Measurements from ENCODE around the gene STAMBP. TPM values are rescaled to one million over a fixed set of nuclear protein-coding genes. Genes with fewer than 3 reads are reported as not detected.

Gene STAMBP
- polyA plus RNA-seq, 1 donor (not counting 4 experiments of a cell fraction or from before 2014, with no cell fraction given) = 95.4 TPM

GRCh38 chr2:73836141-73836943 is 7.6 kb downstream of the STAMBP start:
- dilution Hi-C loops (cut with MboI; ENCODE audit: extremely low pct_ligation_motif_present, low sequenced_read_pairs) = no loop called here
- no peak overlapping the region for H3K27ac ChIP-seq (ENCODE audit: control insufficient read depth, insufficient read depth, low read length)
- TF ChIP-seq CTCF (optimal IDR thresholded peaks at IDR 0.05 in 1 of 3, IDR thresholded peaks at IDR 0.05 in 1 of 3, conservative IDR thresholded peaks at IDR 0.05 in 1 of 3; ENCODE audit: extremely low read depth in 1 of 3, insufficient read depth in 2 of 3, low read length in 3 of 3) (no peak), EZH2 (IDR thresholded peaks at IDR 0.05; ENCODE audit: low read length) (no peak)
- H3K27me3 ChIP-seq (ENCODE audit: control insufficient read depth, extremely low read depth, insufficient read depth, low read length) = no peaks in the 10 kb centered on the region
- DNase-seq (ENCODE audit: low read depth, low spot score) (no peak), FAIRE-seq (no peak)
- H3K9me1 ChIP-seq (ENCODE audit: control insufficient read depth, extremely low read depth, insufficient read depth, low read length) = no peaks in the 10 kb centered on the region
- no peak overlapping the region for H3K4me2 ChIP-seq (ENCODE audit: control insufficient read depth, extremely low read depth, insufficient read depth, low read depth, low read length)
- H4K20me1 ChIP-seq (ENCODE audit: control insufficient read depth, extremely low read depth, insufficient read depth, low read length) = peaks cover 2% of the 10 kb centered on the region
- H3K79me2 ChIP-seq (ENCODE audit: control insufficient read depth, insufficient read depth, low read length) = peaks cover 77% of the 10 kb centered on the region
- H3K36me3 ChIP-seq (ENCODE audit: control insufficient read depth in 2 of 2, extremely low read depth in 1 of 2, insufficient read depth in 2 of 2, low read length in 2 of 2) = peaks cover 14 to 22% of the 10 kb centered on the region in 2 experiments
- no peak overlapping the region for H3K4me3 ChIP-seq (ENCODE audit: control insufficient read depth in 2 of 3, extremely low read depth in 1 of 3, insufficient read depth in 2 of 3, low read depth in 1 of 3, low read length in 3 of 3)
- H3K4me1 ChIP-seq (ENCODE audit: control insufficient read depth, extremely low read depth, insufficient read depth, low read length) = peaks cover 15% of the 10 kb centered on the region
- H3K9me3 ChIP-seq (ENCODE audit: control insufficient read depth, low read depth, low read length) = no peaks in the 10 kb centered on the region
- H2AFZ ChIP-seq (ENCODE audit: control insufficient read depth, low read length) = no peak overlapping the region
- H3K9ac ChIP-seq (ENCODE audit: control insufficient read depth, extremely low read depth, insufficient read depth, low read length) = no peak overlapping the region

GRCh38 chr2:73837847-73838585 is 9.3 kb downstream of the STAMBP start:
- dilution Hi-C loops (cut with MboI; ENCODE audit: extremely low pct_ligation_motif_present, low sequenced_read_pairs) = no loop called here
- no peaks in the 10 kb centered on the region for H3K9me3 ChIP-seq (ENCODE audit: control insufficient read depth, low read depth, low read length)

More at GRCh38 chr2:73837847-73838585, 9.3 kb downstream of the STAMBP start:
- H4K20me1 ChIP-seq (ENCODE audit: control insufficient read depth, extremely low read depth, insufficient read depth, low read length) = peaks cover 7% of the 10 kb centered on the region
- no peak overlapping the region for H3K27ac ChIP-seq (ENCODE audit: control insufficient read depth, insufficient read depth, low read length)
- H3K4me3 ChIP-seq (ENCODE audit: control insufficient read depth in 2 of 3, extremely low read depth in 1 of 3, insufficient read depth in 2 of 3, low read depth in 1 of 3, low read length in 3 of 3) = no peak overlapping the region
- no peaks in the 10 kb centered on the region for H3K27me3 ChIP-seq (ENCODE audit: control insufficient read depth, extremely low read depth, insufficient read depth, low read length)
- H3K4me1 ChIP-seq (ENCODE audit: control insufficient read depth, extremely low read depth, insufficient read depth, low read length) = peaks cover 3% of the 10 kb centered on the region
- DNase-seq (ENCODE audit: low read depth, low spot score) (no peak), FAIRE-seq (no peak)
- H3K9ac ChIP-seq (ENCODE audit: control insufficient read depth, extremely low read depth, insufficient read depth, low read length) = no peak overlapping the region
- TF ChIP-seq EZH2 (IDR thresholded peaks at IDR 0.05; ENCODE audit: low read length) (no peak), CTCF (optimal IDR thresholded peaks at IDR 0.05 in 1 of 3, IDR thresholded peaks at IDR 0.05 in 1 of 3, conservative IDR thresholded peaks at IDR 0.05 in 1 of 3; ENCODE audit: extremely low read depth in 1 of 3, insufficient read depth in 2 of 3, low read length in 3 of 3) (no peak)
- H3K4me2 ChIP-seq (ENCODE audit: control insufficient read depth, extremely low read depth, insufficient read depth, low read depth, low read length) = no peak overlapping the region
- no peak overlapping the region for H2AFZ ChIP-seq (ENCODE audit: control insufficient read depth, low read length)
- H3K79me2 ChIP-seq (ENCODE audit: control insufficient read depth, insufficient read depth, low read length) = peaks cover 83% of the 10 kb centered on the region
- no peaks in the 10 kb centered on the region for H3K9me1 ChIP-seq (ENCODE audit: control insufficient read depth, extremely low read depth, insufficient read depth, low read length)
- H3K36me3 ChIP-seq (ENCODE audit: control insufficient read depth in 2 of 2, extremely low read depth in 1 of 2, insufficient read depth in 2 of 2, low read length in 2 of 2) = peaks cover 12 to 24% of the 10 kb centered on the region in 2 experiments
